ENCODE data around the gene D2HGDH.

GRCh38 chr2:241746084-241746483 is 11.7 kb downstream of the D2HGDH start:
- TF ChIP-seq POLR2A (IDR thresholded peaks at IDR 0.05) (no peak), CTCF (IDR thresholded peaks at IDR 0.05) (no peak), POLR2AphosphoS5 (IDR thresholded peaks at IDR 0.05) (no peak)

Data from prostate gland (tissue), 2 donors.